Upper lobe of left lung (tissue), 6 donors: ENCODE data around the gene SPTBN5. TPM values are rescaled to one million over a fixed set of nuclear protein-coding genes. Genes with fewer than 3 reads are reported as not detected.

Experiments used
- ATAC-seq, 2 donors: fragments of 200-7000 bp; cut with Tn5 transposase; one replicate each; pipeline ENCODE4 v1.9.1; 2022; ENCODE audit warnings: mild to moderate bottlenecking in 2 of 2, moderate library complexity in 2 of 2; ENCODE audit not compliant: low FRiP score in 2 of 2
- DNase-seq, 2 donors: peaks; one replicate each; pipeline ENCODE4 v3.0.0-alpha.2; 2019 to 2020
- H3K27ac ChIP-seq, 4 donors: fragments of 200-600 bp; sonication (generic); one replicate each; pipeline ENCODE4 v1.5.1; 2016 to 2019
- H3K27me3 ChIP-seq, 4 donors: fragments of 200-600 bp; sonication (generic); one replicate each; pipeline ENCODE4 v1.5.1; 2017 to 2019
- H3K36me3 ChIP-seq, 4 donors: fragments of 200-600 bp; sonication (generic); one replicate each; pipeline ENCODE4 v1.5.1; 2016 to 2019
- H3K4me1 ChIP-seq, 4 donors: fragments of 200-600 bp; sonication (generic); one replicate each; pipeline ENCODE4 v1.5.1; 2018 to 2019
- H3K4me3 ChIP-seq, 4 donors: fragments of 200-600 bp; sonication (generic); one replicate each; pipeline ENCODE4 v1.5.1; 2017 to 2019; ENCODE audit warnings: mild to moderate bottlenecking in 2 of 4, moderate library complexity in 1 of 4
- H3K9me3 ChIP-seq, 4 donors: fragments of 200-600 bp; sonication (generic); one replicate each; pipeline ENCODE4 v1.5.1; 2018 to 2019
- CTCF ChIP-seq, 6 experiments: fragments of 450-650 bp in 4 of 6; fragments of 200-600 bp in 2 of 6; sonication (generic) in 2 of 6; IDR thresholded peaks; one replicate each; pipeline ENCODE4 v1.5.1; 2016 to 2019; ENCODE audit warnings: antibody characterized with exemption in 6 of 6
- EP300 ChIP-seq, 4 donors: sonication (generic); formaldehyde crosslinking; IDR thresholded peaks; one replicate each; pipeline ENCODE4 v1.5.1; 2017; ENCODE audit warnings: antibody characterized with exemption in 4 of 4, control low read depth in 2 of 4
- POLR2A ChIP-seq, 4 donors: fragments of 450-650 bp; IDR thresholded peaks; one replicate each; pipeline ENCODE4 v1.5.1; 2016 to 2017; ENCODE audit warnings: antibody characterized with exemption in 4 of 4, mild to moderate bottlenecking in 2 of 4
- POLR2AphosphoS5 ChIP-seq, 2 donors: sonication (generic); formaldehyde crosslinking; IDR thresholded peaks; one replicate each; pipeline ENCODE4 v1.5.1; 2017; ENCODE audit warnings: antibody characterized with exemption in 2 of 2
- WGBS, 2 donors: methylation state at CpG; one replicate each; pipeline ENCODE4 v1.1.5; 2017 to 2018; 5-methylcytosine and 5-hydroxymethylcytosine counted together
- small RNA-seq, 4 donors: library from RNA; depleted of rRNA; stranded (forward); fragments of <200 nt; gene quantifications; one replicate each; pipeline ENCODE3, GENCODE V24; 2016
- total RNA-seq, 6 donors: library from RNA; depleted of rRNA in 4 of 6; stranded (reverse); fragments of >200 nt in 4 of 6; gene quantifications; one replicate each; pipeline versions ENCODE4 v1.1.0 to v1.2.1, GENCODE V29; 2016 to 2021
- donor health status: DM: no; HTN: no; CAD: no; lungs with moderate emphysema.
- donor health status: DM: no; HTN: yes; CAD: no; lungs with severe emphysema.

Gene SPTBN5
- total RNA-seq, 6 donors from 2014 or later = 0.20 to 9.4 (median 2.0) TPM

GRCh38 chr15:41798607-41799487 is 95.0 kb downstream of the SPTBN5 start:
- TF ChIP-seq POLR2A (IDR thresholded peaks at IDR 0.05) = no peak
- TF ChIP-seq EP300 (IDR thresholded peaks at IDR 0.05) = no peak
- no peak for TF ChIP-seq POLR2AphosphoS5 (IDR thresholded peaks at IDR 0.05)
- no peak for TF ChIP-seq CTCF (IDR thresholded peaks at IDR 0.05)
- ATAC-seq = no peak

More at GRCh38 chr15:41798607-41799487, 95.0 kb downstream of the SPTBN5 start:
- Histone ChIP-seq H3K27ac (no peak overlapping the region), H3K9me3 (no peaks in the 10 kb centered on the region), H3K4me3 (no peak overlapping the region), H3K36me3 (peaks cover 0 to 17% (median 8%) of the 10 kb centered on the region in 4 donors), H3K27me3 (no peaks in the 10 kb centered on the region), H3K4me1 (peaks cover 12 to 16% (median 15%) of the 10 kb centered on the region in 4 donors)
- 74 to 82% methylated on average over 8 to 9 of the region's 9 CpGs for WGBS, 2 donors
- no peak for DNase-seq

Small RNA genes within 50 kb of the gene (small RNA-seq; reads per million reads assigned to genes)
- gene JMJD7-PLA2G4B = 0 to 0.43 (median 0) reads per million in 4 donors
- 0 reads per million in 4 donors for gene MIR4310
- 0 reads per million in 4 donors for gene RNA5SP393

Other genes starting within 250 kb of the SPTBN5 start
- gene MGA, start 233.6 kb downstream of the SPTBN5 start, total RNA-seq = 10 to 100 TPM; 22.8 to 54.5 (median 33.4) TPM
- 10 to 100 TPM; 12.8 to 83.8 (median 26.8) TPM for gene MAPKBP1, start 119.6 kb downstream of the SPTBN5 start, total RNA-seq
- 10 to 100 TPM; 14.4 to 41.5 (median 31.2) TPM for gene JMJD7, start 66.0 kb downstream of the SPTBN5 start, total RNA-seq
- 10 to 100 TPM in 4 of 6 donors, 1 to 10 TPM in 2; 4.7 to 71.2 (median 14.4) TPM for gene PLA2G4B, start 55.2 kb downstream of the SPTBN5 start, total RNA-seq
- gene EHD4, start 78.5 kb upstream of the SPTBN5 start, total RNA-seq = 10 to 100 TPM; 23.0 to 46.4 (median 31.5) TPM
- 1 to 10 TPM in 2 of 6 donors, under 1 TPM in 2, not detected in 2; 0.13 to 5.2 (median 1.1) TPM for gene PLA2G4E, start 127.0 kb upstream of the SPTBN5 start, total RNA-seq
- gene PLA2G4D, start 200.5 kb upstream of the SPTBN5 start, total RNA-seq = not detected